Hepatocyte (in vitro differentiated cells): ENCODE data around the gene MRPL16.

Source experiments
- CTCF ChIP-seq: fragments of 200-600 bp; sonication (generic); IDR thresholded peaks from 2 replicates; pipeline ENCODE4 v1.5.1; 2016; ENCODE audit warnings: antibody characterized with exemption, mild to moderate bottlenecking; ENCODE audit not compliant: poor library complexity
- EZH2phosphoT487 ChIP-seq: fragments of 200-600 bp; sonication (generic); IDR thresholded peaks from one replicate; pipeline ENCODE4 v1.6.1; 2018; ENCODE audit warnings: antibody characterized with exemption, mild to moderate bottlenecking, low read depth, moderate library complexity; ENCODE audit not compliant: unreplicated experiment, severe bottlenecking

- TF ChIP-seq EZH2phosphoT487 (no peak), CTCF (no peak)
Observed at GRCh38 chr11:59847626-59848025, 37.0 kb upstream of the MRPL16 start.
